HCT116 (cell line): ENCODE data around the gene OPRPN. TPM values are rescaled to one million over a fixed set of nuclear protein-coding genes. Genes with fewer than 3 reads are reported as not detected.

Experiments
- ATAC-seq: fragments of 200-7000 bp; cut with Tn5 transposase; 2 replicates; pipeline ENCODE4 v1.9.1; 2020; ENCODE audit warnings: mild to moderate bottlenecking, moderate library complexity
- BruUV-seq: library from RNA; stranded (reverse); fragments of 400-500 nt; replicated peaks from 2 replicates; lab custom pipeline; 2021; lab: Mats Ljungman, UMichigan
- CTCF ChIA-PET: fragments of 300-600 bp; sonication (Branson Sonifier 250); formaldehyde crosslinking; loops from one replicate; lab custom pipeline; 2021; ENCODE audit warnings: antibody characterized with exemption; lab: Charles Lee
- POLR2A ChIA-PET: fragments of 300-600, 350-600 bp; sonication (Branson Sonifier 250); formaldehyde crosslinking; loops from one replicate; lab custom pipeline; 2021; ENCODE audit warnings: antibody characterized with exemption; lab: Charles Lee
- RAD21 ChIA-PET, 2 experiments: fragments of 300-600 bp; sonication (Branson Sonifier 250); formaldehyde crosslinking; loops; one replicate each; lab custom pipeline; 2023; ENCODE audit warnings: low total read pairs in 2 of 2; ENCODE audit not compliant: uncharacterized antibody in 2 of 2, unreplicated experiment in 2 of 2, low non-redundant PET in 1 of 2; lab: Charles Lee
- DNase-seq: peaks from one replicate; pipeline ENCODE4 v3.0.0-alpha.2; 2010; ENCODE audit warnings: low read depth, low spot score
- H2AFZ ChIP-seq: fragments of 200-600 bp; shearing (Covaris generic), sonication (generic); 2 replicates; pipeline ENCODE4 v1.6.1; 2017; ENCODE audit warnings: low read depth, mixed run types, mixed read lengths, antibody characterized with exemption, low read length; ENCODE audit not compliant: poor library complexity, severe bottlenecking
- H3K27ac ChIP-seq: 2 replicates; pipeline ENCODE4 v1.5.1; 2012; ENCODE audit warnings: low read depth, low read length
- H3K27me3 ChIP-seq: fragments of 200-600 bp; sonication (generic); 2 replicates; pipeline ENCODE4 v1.6.1; 2016; ENCODE audit warnings: mixed run types, low read length, mixed read lengths; ENCODE audit not compliant: insufficient read depth
- H3K36me3 ChIP-seq, 2 experiments: fragments of 200-500 bp in 1 of 2; fragments of 200-600 bp in 1 of 2; sonication (Bioruptor generic) in 1 of 2; sonication (generic) in 1 of 2; 2 replicates each; pipeline versions ENCODE4 v1.5.1 to v1.6.1; 2014 to 2016; ENCODE audit warnings: low read length in 2 of 2, inconsistent platforms in 1 of 2, mixed read lengths in 1 of 2, mixed run types in 1 of 2; ENCODE audit not compliant: insufficient read depth in 2 of 2, control insufficient read depth in 1 of 2
- H3K4me1 ChIP-seq, 2 experiments: fragments of 200-600 bp in 1 of 2; sonication (generic) in 1 of 2; 2 replicates each; pipeline versions ENCODE4 v1.5.1 to v1.6.1; 2012 to 2017; ENCODE audit warnings: low read length in 2 of 2, inconsistent platforms in 1 of 2, mild to moderate bottlenecking in 1 of 2, mixed read lengths in 1 of 2, mixed run types in 1 of 2, moderate library complexity in 1 of 2; ENCODE audit not compliant: insufficient read depth in 2 of 2, control insufficient read depth in 1 of 2
- H3K4me2 ChIP-seq: fragments of 200-600 bp; sonication (generic); 2 replicates; pipeline ENCODE4 v1.6.1; 2017; ENCODE audit warnings: mixed run types, low read length, mixed read lengths
- H3K4me3 ChIP-seq, 2 experiments: fragments of 200-600 bp in 1 of 2; sonication (generic) in 1 of 2; replicated peaks in 1 of 2; 2 replicates each; pipeline ENCODE4 v1.5.1; 2011 to 2016; ENCODE audit warnings: low read length in 2 of 2, control low read depth in 1 of 2, low read depth in 1 of 2, mild to moderate bottlenecking in 1 of 2, mixed read lengths in 1 of 2, mixed run types in 1 of 2
- H3K79me2 ChIP-seq: fragments of 200-600 bp; sonication (generic); 2 replicates; pipeline ENCODE4 v1.6.1; 2017; ENCODE audit warnings: mild to moderate bottlenecking, mixed run types, low read length, moderate library complexity, mixed read lengths; ENCODE audit not compliant: insufficient read depth
- H3K9ac ChIP-seq: fragments of 200-600 bp; sonication (generic); 2 replicates; pipeline ENCODE4 v1.6.1; 2016; ENCODE audit warnings: low read length, mixed read lengths
- H3K9me2 ChIP-seq: fragments of 200-600 bp; sonication (generic), shearing (Covaris generic); 2 replicates; pipeline ENCODE4 v1.6.1; 2017; ENCODE audit warnings: mixed run types, mild to moderate bottlenecking, moderate library complexity; ENCODE audit not compliant: insufficient read depth
- H3K9me3 ChIP-seq, 2 experiments: fragments of 200-500 bp in 1 of 2; fragments of 200-600 bp in 1 of 2; sonication (Bioruptor generic) in 1 of 2; sonication (generic) in 1 of 2; 2 replicates each; pipeline ENCODE4 v1.6.1; 2014 to 2017; ENCODE audit warnings: low read length in 2 of 2, mixed read lengths in 2 of 2, inconsistent platforms in 1 of 2, low read depth in 1 of 2, mild to moderate bottlenecking in 1 of 2, mixed run types in 1 of 2, moderate library complexity in 1 of 2; ENCODE audit not compliant: control insufficient read depth in 1 of 2, insufficient read depth in 1 of 2
- H4K20me1 ChIP-seq: fragments of 200-600 bp; sonication (generic), shearing (Covaris generic); 2 replicates; pipeline ENCODE4 v1.6.1; 2017; ENCODE audit warnings: mixed run types, mild to moderate bottlenecking, moderate library complexity; ENCODE audit not compliant: insufficient read depth
- ATF3 ChIP-seq: IDR thresholded peaks from 2 replicates; pipeline ENCODE4 v1.6.1; 2012
- CTCF ChIP-seq, 3 experiments: fragments of 200-600 bp in 1 of 3; sonication (generic) in 1 of 3; IDR thresholded peaks in 2 of 3; conservative IDR thresholded peaks in 1 of 3; 2 replicates each; pipeline ENCODE4 v1.5.1; 2012 to 2017; ENCODE audit warnings: low read depth in 2 of 3, low read length in 2 of 3, antibody characterized with exemption in 1 of 3, borderline replicate concordance in 1 of 3, control low read depth in 1 of 3, mild to moderate bottlenecking in 1 of 3, mixed read lengths in 1 of 3, mixed run types in 1 of 3, moderate library complexity in 1 of 3; ENCODE audit not compliant: insufficient read depth in 1 of 3
- EGR1 ChIP-seq: IDR thresholded peaks from 2 replicates; pipeline ENCODE4 v1.6.1; 2012; ENCODE audit warnings: low read depth
- ELF1 ChIP-seq: IDR thresholded peaks from 2 replicates; pipeline ENCODE4 v1.6.1; 2012; ENCODE audit warnings: low read depth, borderline replicate concordance
- EZH2 ChIP-seq: fragments of 200-600 bp; sonication (generic); IDR thresholded peaks from 2 replicates; pipeline ENCODE4 v1.6.1; 2017; ENCODE audit warnings: antibody characterized with exemption, mixed run types
- EZH2phosphoT487 ChIP-seq: fragments of 200-600 bp; IDR thresholded peaks from 2 replicates; pipeline ENCODE4 v1.6.1; 2018; ENCODE audit warnings: antibody characterized with exemption, borderline replicate concordance
- FOSL1 ChIP-seq: IDR thresholded peaks from 2 replicates; pipeline ENCODE4 v1.6.1; 2012; ENCODE audit warnings: low read depth
- JUND ChIP-seq: IDR thresholded peaks from 2 replicates; pipeline ENCODE4 v1.6.1; 2012
- POLR2A ChIP-seq: IDR thresholded peaks from 2 replicates; pipeline ENCODE4 v1.7.0; 2011; ENCODE audit warnings: borderline replicate concordance; ENCODE audit not compliant: insufficient read depth, insufficient read length; ENCODE audit errors: extremely low read depth
- POLR2AphosphoS5 ChIP-seq: IDR thresholded peaks from 2 replicates; pipeline ENCODE4 v1.6.1; 2011; ENCODE audit warnings: mild to moderate bottlenecking, low read depth, low read length, moderate library complexity
- RAD21 ChIP-seq: IDR thresholded peaks from 2 replicates; pipeline ENCODE4 v1.6.1; 2012; ENCODE audit warnings: low read depth, mild to moderate bottlenecking
- SP1 ChIP-seq: IDR thresholded peaks from 2 replicates; pipeline ENCODE4 v1.6.1; 2012; ENCODE audit warnings: low read depth
- SRF ChIP-seq: IDR thresholded peaks from 2 replicates; pipeline ENCODE4 v1.6.1; 2012; ENCODE audit warnings: low read depth
- TCF7L2 ChIP-seq: IDR thresholded peaks from 2 replicates; pipeline ENCODE4 v1.7.0; 2011; ENCODE audit warnings: borderline replicate concordance, inconsistent platforms; ENCODE audit not compliant: insufficient read depth, insufficient read length; ENCODE audit errors: extremely low read depth
- ZBTB33 ChIP-seq: IDR thresholded peaks from 2 replicates; pipeline ENCODE4 v1.6.1; 2011; ENCODE audit warnings: mild to moderate bottlenecking, low read length, moderate library complexity; ENCODE audit not compliant: insufficient replicate concordance; ENCODE audit errors: extremely low read depth
- intact Hi-C: fragments of 100-400 bp; cut with micrococcal nuclease; formaldehyde crosslinking; loops from 2 replicates; pipeline ENCODE4 v1.10.0; 2022
- total RNA-seq: library from RNA; stranded (reverse); gene quantifications from one replicate; pipeline ENCODE4 v1.2.1, GENCODE V29; 2021; ENCODE audit not compliant: unreplicated experiment
- TF ChIP-seq, protein P1 (sequence below): IDR thresholded peaks from 2 replicates; pipeline ENCODE4 v1.6.1; 2012; ENCODE audit warnings: low read depth
- TF ChIP-seq, protein P2 (sequence below): IDR thresholded peaks from 2 replicates; pipeline ENCODE4 v1.6.1; 2012

The OPRPN gene
- total RNA-seq, 1 experiment from 2014 or later = not detected

GRCh38 chr4:70392057-70392776 is 5.5 kb upstream of the OPRPN start:
- ChIA-PET CTCF (no interaction called here), RAD21 (no interaction called here), POLR2A (no interaction called here)
- Histone ChIP-seq H2AFZ (no peak overlapping the region), H3K27ac (no peak overlapping the region), H3K4me2 (no peak overlapping the region), H4K20me1 (no peaks in the 10 kb centered on the region), H3K4me3 (no peak overlapping the region), H3K79me2 (no peaks in the 10 kb centered on the region), H3K4me1 (no peaks in the 10 kb centered on the region), H3K9me2 (no peaks in the 10 kb centered on the region), H3K27me3 (no peaks in the 10 kb centered on the region), H3K9me3 (no peaks in the 10 kb centered on the region), H3K9ac (no peak overlapping the region), H3K36me3 (no peaks in the 10 kb centered on the region)
- BruUV-seq = no TSS peak
- no peak for ATAC-seq
- intact Hi-C loops = no loop called here
- TF ChIP-seq EZH2phosphoT487 = no peak
- no peak for TF ChIP-seq EZH2
- no peak for TF ChIP-seq ELF1
- no peak for TF ChIP-seq FOSL1
- TF ChIP-seq SRF = no peak
- no peak for TF ChIP-seq RAD21
- no peak for TF ChIP-seq CTCF (IDR thresholded peaks at IDR 0.05 in 2 of 3, conservative IDR thresholded peaks at IDR 0.05 in 1 of 3; ENCODE audit: borderline replicate concordance in 1 of 3, insufficient read depth in 1 of 3, low read depth in 2 of 3, low read length in 2 of 3)
- TF ChIP-seq JUND = no peak
- TF ChIP-seq ZBTB33 = no peak
- no peak for TF ChIP-seq ATF3
- TF ChIP-seq, protein P1, sequence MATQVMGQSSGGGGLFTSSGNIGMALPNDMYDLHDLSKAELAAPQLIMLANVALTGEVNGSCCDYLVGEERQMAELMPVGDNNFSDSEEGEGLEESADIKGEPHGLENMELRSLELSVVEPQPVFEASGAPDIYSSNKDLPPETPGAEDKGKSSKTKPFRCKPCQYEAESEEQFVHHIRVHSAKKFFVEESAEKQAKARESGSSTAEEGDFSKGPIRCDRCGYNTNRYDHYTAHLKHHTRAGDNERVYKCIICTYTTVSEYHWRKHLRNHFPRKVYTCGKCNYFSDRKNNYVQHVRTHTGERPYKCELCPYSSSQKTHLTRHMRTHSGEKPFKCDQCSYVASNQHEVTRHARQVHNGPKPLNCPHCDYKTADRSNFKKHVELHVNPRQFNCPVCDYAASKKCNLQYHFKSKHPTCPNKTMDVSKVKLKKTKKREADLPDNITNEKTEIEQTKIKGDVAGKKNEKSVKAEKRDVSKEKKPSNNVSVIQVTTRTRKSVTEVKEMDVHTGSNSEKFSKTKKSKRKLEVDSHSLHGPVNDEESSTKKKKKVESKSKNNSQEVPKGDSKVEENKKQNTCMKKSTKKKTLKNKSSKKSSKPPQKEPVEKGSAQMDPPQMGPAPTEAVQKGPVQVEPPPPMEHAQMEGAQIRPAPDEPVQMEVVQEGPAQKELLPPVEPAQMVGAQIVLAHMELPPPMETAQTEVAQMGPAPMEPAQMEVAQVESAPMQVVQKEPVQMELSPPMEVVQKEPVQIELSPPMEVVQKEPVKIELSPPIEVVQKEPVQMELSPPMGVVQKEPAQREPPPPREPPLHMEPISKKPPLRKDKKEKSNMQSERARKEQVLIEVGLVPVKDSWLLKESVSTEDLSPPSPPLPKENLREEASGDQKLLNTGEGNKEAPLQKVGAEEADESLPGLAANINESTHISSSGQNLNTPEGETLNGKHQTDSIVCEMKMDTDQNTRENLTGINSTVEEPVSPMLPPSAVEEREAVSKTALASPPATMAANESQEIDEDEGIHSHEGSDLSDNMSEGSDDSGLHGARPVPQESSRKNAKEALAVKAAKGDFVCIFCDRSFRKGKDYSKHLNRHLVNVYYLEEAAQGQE = no peak
- no peak for TF ChIP-seq POLR2AphosphoS5
- TF ChIP-seq POLR2A = no peak
- no peak for TF ChIP-seq SP1
- TF ChIP-seq, protein P2, sequence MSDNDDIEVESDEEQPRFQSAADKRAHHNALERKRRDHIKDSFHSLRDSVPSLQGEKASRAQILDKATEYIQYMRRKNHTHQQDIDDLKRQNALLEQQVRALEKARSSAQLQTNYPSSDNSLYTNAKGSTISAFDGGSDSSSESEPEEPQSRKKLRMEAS = no peak
- no peak for TF ChIP-seq TCF7L2
- TF ChIP-seq EGR1 = no peak
- no peak for DNase-seq
